ENCODE measurements around the gene GSTO2.

GSTO2 gene

DNA sequence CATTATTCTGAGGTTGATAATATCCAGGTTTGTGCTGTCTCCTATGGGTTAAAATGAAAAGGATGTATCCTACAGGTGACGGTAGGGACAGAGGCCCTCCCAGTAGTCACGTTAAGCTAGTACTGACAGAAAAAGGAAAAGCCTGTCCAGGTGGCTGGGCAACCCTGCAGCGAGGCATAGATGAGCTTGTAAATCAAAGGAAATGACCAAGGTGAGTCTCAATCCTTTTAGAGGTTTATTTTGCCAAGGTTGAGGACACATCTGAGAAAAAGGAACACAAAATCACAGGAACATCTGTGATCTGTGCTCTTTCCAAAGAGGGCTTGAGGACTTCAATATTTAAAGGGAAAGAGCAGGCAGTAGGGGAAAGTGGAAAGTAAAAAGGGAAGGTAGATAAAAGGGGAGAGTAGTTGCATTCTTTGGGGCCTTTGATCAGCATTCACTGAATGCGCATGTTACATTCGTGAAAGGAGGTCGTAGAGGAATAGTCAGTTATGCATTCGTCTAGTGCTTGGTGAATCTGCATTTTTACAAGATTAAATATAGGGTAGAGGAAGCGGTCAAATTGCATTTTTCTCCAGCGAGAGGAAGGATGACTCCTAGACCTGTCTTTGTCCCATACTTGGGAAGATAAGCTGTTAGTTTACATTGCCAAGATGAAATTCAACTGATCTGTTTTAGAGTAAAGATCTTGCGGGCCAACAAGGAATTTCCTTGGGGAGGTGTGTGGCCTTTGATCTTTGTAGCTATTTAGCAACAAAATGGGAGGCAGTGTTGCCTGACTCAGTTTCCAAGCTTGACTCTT, 15.2 kb upstream of the GSTO2 start:
- DNase-seq: no peak

DNA sequence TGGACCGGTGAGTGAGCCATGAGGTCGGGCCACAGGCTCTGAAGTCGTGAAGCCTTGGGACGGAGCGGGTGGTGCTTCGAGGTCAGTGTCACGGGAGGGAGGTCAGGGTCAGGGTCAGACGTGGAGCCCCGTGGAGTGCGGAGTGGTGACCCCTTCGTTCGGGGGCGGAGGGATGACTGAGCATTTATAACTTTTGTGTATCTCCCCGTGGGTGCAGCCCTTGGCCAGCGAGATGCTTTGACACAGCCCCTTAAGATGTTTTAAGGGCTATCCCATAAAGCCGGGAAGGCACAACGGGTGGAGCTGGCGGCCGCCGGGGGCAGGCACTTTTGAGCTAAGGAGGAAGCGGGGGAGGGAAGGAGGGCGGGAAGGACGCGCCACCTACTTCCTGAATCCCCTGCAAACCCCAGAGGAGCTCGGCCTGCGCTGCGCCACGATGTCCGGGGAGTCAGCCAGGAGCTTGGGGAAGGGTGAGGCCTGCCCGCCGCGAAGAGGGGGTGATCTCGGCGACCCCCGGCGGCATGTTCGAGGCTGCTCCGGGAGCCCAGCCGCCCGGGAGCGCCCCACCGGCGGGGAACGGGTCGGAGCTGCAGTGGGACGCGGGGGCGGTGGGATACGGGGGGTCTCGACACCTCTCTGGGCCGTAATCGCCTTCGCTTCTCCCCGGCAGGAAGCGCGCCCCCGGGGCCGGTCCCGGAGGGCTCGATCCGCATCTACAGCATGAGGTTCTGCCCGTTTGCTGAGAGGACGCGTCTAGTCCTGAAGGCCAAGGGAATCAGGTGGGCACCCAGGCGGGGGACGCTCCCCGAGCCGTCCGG, 14.3 kb upstream of the GSTO2 start, which contains the start of gene GSTO1:
Gene GSTO1, plus strand, starts transcription at position 400 of the 818 bp plus-strand sequence. Its CDS starts 37 bp downstream, at position 437.
- peak; percentile 54 to 63 for DNase-seq

DNA sequence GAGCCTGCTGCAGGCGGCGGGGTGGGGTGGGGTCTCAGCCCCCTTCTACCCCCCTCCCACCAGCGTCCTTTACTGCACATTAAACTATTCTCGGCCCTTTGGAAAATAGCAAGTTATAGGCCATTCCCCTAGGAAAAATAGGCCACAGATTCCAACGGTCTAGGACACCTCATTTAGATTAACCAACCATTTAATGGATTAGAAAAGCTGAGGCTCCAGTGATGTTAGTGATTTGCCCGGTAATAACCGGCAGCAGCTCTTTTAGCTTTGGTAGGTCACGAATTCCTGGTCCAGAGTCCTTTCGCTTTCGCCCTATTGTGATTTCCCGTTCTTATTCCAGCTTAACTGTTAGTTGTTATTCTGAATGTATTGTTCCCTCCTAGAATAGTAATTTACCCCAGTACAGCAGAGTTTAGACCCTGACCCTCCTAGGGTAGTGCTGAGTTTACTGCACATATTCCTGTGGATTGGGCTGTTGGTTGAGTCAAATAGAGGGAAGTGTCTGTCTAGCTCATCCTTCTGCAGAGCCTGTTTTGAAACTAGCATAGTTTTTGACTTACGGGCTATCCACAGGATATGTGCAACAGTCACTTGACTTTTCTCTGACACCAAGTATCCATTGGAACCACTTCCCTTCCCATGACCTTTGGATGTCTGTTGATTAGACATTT, 13.5 kb upstream of the GSTO2 start:
- DNase-seq: peak; percentile 17 to 81

DNA sequence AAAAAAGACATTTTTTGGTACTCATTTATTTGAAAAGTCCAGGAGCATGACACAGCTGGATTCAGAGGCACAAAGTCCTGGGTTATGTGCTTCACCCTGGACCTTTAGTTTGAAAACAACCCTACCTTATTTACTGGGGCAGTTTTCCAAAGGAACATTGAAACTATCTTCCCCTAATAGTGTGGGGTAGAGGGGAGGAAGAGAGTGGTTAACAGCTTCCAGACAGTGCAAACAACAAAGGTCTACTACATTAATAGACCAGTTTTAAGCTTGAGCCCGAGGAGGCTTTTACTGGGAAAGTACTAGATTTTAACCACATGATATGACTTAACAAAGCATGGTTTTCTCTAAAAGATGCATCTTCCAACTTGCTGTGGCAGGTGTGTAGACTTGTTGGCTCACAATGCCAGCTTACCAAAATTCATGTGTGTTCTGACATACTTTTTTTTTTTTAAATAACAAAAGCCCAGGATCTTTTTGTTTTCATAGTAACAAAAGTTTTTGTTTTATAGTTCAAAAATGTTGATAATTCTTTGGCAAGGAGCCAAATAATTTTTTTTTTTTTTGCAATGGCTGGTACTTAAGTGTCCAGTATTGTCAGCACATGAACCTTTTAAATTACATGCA, 12.5 kb upstream of the GSTO2 start:
- DNase-seq: no peak

DNA sequence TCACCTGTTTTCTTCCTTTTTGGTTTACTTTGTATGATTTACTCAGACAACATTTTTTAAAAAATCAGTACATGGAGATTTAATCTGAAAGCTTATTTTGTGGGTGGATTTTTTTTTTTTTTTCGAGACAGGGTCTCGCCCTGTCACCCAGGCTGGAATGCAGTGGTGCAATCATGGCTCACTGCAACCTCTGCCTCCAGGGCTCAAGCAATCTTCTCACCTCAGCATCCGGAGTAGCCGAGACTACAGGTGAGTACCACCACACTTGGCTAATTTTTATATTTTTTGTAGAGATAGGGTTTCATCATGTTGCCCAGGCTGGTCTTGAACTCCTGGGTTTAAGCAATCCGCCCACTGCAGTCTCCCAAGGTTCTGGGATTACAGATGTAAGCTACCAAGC, 11.7 kb upstream of the GSTO2 start:
- no peak for DNase-seq

DNA sequence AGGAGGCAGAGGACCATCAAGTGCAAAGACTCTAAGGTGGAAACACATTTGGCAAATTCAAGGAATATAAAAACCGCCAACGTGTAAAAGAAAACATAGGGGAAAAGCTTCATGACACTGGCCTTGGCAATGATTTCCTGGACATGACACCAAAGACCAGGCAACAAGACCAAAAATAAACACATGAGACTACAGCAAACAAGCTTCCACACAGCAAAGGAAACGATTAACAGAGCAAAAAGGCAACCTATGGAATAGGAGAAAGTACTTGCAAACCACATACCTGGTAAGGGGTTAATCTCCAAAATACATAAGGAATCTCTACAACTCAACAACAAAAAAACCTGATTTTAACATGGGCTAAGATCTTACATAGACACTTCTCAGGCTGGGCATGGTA, 10.8 kb upstream of the GSTO2 start:
- DNase-seq: no peak

DNA sequence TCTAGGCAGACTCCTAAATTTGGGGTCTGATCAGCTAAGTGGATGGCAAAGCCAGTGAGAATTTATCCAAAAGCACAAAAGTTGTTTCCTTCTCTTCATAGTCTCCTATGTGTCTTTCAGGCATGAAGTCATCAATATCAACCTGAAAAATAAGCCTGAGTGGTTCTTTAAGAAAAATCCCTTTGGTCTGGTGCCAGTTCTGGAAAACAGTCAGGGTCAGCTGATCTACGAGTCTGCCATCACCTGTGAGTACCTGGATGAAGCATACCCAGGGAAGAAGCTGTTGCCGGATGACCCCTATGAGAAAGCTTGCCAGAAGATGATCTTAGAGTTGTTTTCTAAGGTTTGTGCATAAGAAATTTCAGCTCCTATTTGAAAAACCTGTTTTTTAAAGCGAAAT, 9.5 kb upstream of the GSTO2 start:
- no peak for DNase-seq

DNA sequence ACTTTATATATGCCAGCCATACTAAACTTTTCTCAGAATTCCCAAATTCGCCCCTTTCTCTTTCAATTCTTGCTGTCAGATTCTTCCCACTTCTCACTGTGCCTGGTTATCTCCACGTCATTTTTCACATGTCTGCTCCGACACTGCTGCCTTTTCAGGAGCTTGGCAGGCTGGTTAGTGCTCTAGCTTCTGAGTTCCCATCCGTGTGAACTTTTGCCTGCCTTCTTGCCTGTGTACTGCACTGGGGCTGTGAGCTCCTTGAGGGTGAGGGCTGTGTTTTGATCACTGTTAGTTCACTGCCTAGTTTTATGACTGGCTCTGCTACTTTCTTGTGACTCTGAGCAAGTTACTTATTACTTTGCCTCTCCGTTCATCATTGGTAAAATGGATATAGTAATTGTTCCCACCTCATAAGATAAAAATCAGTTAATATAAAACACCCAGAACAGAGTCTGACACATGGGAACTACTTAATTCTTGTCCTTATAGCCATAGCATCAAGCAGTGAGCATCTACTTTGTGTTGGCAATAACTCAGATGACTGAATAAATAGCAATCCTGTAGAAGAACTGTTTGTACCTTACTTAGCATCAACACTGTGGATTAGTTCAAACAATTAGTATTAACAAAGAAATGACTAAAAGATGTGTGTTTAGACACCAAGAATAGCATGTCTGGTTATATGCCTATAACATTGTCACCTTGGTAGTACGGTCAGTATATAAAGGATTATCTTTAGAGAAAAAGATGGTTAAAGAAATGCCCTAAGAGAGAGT, 8.8 kb upstream of the GSTO2 start:
- no peak for DNase-seq

DNA sequence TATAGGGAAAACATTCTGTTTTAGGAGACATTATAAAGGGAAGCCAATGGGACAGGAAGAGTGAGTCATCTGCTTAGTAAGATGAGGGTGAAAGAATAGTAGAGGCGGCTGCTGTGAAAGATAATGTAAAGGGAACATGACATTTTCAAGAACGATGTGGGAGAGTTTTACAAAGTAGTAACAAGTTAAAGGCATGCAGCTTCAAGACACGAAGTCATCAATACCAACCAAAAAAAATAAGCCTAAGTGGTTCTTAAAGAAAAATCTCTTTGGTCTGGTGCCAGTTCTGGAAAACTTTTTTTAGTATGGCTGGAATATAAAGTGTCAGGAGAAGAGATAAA, 8.2 kb upstream of the GSTO2 start:
- DNase-seq: no peak

DNA sequence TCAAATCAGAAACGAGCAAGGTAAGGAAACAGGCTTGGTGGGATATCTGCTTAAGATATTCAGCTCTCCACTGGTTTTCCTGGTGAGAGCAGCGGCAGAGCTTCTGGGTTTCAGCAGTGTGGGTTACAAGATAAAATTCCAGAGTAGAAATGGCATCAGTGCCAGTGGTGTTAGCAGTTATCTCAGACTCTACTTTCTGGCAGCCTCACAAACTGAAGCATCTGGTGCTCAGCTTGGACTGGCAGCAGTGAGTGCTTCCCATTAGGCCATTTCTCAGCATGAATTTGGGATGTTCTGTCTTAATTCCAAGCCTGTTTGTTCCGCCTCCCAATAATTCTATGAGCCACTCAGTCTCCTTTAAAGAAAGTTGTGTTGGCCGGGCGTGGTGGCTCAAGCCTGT, 6.9 kb upstream of the GSTO2 start:
- DNase-seq: no peak

DNA sequence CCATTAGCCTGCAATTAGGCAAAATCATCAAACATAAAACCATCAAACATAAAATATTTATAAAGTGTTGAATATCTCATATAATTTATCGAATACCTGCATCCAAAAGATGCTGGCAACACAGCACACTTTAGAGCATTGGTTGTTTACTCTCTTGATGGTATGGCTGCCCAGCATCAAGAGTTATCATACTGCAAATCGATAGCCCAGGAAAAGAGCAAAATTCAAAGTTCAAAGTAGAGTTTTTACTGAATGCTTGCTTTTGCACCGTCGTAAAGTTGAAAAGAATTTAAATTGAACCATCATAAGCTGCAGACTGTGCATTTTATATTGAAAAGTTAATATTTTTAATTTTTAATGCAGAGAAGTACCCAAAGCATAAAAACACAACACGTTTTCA, 4.2 kb upstream of the GSTO2 start:
- no peak for DNase-seq

DNA sequence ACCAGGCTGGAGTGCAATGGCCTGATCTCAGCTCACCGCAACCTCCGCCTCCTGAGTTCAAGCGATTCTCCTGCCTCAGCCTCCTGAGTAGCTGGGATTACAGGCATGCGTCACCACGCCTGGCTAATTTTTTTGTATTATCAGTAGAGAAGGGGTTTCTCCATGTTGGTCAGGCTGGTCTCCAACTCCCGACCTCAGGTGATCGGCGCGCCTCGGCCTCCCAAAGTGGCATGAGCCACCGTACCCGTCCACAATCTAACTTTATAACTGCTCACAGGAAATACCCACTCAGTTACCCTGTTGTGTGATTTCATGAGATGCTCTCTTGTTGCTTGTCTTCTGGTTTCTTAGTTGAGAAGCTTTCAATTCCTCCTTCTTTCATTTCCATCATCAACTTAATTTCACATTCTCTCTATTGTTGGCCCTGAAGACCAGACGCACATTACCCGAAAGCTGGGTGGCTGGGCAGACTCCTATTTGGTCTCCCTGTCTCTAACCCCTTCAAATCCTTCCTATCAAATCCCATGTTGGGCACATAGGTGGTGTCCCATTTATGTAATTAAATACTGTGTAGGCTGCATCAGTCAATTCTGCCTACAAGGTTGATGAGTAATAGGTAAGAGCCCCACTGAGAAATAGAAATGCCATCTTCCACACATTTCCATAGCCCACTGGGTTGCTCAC, 1.1 kb upstream of the GSTO2 start:
- DNase-seq: no peak

DNA sequence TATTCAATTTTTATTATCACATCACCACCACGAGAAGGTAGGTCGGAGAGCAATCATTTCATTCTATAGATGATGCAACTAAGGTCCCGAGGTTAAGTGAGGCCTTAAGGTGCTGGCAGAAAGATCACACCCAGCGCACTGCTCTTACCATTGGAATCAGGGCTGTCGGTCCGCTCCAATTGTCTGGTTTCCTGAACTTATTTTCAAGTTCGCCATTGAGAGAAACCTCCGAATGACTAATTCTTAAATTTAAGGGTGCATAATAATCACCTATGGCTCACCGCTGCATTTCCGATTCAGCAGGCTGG, 625 bp upstream of the GSTO2 start:
- DNase-seq: no peak

DNA sequence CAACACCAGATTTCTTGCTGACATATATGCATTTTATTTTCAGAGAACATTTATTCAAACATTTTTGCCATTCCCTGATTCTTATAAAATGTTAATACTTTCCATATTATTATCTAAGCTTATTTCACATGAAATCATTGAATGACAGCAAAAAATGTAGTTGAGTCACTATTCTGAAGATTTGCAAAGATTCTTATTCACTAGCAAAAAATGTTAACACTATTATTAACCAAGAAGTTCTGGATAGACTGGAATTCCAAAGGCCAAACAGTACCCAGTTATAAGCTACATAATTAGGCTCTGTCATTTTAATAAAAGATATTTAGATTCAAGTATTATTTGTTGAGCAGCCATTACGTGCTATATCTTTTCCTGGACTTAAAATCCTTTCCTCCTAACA, 4.3 kb downstream of the GSTO2 start:
- DNase-seq: no peak

DNA sequence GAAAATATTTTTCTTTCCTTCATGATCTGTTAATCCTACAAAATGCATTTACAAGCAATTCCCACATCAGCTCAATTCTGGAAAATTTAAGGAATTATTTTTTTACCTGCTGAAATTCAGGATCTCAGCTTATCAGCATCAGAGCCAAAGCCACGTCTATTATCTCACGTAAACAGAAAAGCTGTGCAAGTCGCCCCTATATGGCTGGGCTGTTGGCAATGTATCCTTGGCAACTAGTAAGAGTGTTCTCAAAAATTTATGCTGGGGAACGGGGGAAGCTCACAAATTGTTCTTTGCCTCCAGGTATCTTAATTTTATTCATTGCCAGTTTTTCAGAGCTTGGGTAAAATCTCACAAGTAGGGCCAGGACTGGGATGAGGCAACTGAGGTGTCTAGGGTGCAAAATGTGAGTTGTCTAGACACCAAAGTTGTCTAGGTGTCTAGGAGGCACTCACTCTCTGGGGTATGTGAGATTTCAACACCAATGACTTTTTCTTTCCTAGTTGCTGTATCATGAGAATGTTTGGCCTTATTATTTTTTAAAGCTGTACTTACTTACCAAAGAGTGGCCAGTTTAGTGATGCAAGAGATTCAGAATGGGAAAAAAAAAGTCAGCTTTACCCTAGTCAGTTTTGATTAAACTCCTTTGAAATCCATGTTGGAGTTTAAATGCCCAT, 5.1 kb downstream of the GSTO2 start:
- no peak for DNase-seq

DNA sequence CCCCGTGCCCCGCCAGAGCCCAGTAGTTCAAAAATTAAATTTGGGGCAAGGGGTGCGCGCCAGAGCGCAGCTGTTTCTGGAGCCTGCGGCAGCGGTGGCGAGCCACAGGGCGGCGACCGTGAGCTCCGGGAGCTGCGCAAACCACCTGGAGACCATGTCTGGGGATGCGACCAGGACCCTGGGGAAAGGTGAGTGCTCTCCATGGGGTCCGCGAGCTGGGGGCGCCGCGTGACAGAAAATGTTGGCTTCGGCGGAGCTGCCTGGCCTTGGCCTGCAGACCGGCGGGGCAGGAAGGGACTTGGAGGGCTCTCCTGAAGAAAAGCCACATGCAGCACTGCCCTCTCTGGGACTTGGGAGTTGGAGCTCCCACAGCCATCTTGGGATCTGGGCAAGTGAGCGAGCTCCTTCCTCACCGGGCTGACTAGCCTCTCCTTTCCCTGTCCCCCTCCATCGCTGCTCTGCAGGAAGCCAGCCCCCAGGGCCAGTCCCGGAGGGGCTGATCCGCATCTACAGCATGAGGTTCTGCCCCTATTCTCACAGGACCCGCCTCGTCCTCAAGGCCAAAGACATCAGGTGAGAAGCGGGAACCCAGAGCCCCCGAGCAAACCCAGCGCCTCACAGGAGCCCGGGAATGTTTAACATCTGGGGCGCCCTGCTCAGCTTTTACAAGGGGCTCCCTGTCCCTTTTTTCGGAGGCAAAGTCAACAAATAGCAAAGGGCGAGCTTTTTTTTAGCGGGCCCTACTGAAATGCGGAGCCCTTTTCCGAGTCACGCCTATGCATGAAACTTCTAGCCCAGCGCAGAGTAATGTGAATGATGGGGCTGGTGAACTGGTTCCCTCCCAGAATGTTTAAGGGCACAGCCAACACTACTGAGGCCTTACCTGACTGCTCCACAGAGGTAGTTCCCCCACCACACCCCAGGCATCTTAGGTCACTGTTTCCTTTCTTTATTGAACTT, 6.1 kb downstream of the GSTO2 start:
- DNase-seq: peak in 1 of 2 donors; percentile 71

DNA sequence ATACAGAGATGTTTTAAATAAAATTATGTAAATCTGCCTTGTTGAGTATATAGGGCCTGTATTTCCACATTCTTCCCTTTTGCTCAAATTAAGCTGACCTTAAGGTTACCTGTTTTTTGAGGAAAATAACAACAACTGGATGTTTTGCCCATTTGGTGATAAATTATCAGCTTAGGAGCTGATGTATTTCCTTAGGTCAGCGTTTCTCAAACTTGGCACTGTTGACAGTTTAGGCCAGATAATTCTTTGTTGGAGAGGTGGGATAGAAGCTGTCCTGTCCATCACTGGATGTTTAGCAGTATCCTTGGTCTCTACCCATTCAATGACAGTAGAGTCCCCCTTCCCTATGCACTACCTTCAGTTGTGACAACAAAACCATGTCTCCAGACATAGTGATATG, 7.2 kb downstream of the GSTO2 start:
- no peak for DNase-seq

DNA sequence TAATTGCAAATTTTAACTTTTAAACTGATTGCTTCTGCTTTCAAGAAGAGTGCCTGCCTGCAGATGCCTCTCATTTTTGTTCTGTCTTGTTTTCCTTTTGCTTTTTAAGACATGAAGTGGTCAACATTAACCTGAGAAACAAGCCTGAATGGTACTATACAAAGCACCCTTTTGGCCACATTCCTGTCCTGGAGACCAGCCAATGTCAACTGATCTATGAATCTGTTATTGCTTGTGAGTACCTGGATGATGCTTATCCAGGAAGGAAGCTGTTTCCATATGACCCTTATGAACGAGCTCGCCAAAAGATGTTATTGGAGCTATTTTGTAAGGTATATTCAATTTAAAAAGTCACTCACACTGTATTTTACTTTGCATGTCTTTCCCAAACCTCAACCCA, 8.8 kb downstream of the GSTO2 start:
- DNase-seq: no peak

DNA sequence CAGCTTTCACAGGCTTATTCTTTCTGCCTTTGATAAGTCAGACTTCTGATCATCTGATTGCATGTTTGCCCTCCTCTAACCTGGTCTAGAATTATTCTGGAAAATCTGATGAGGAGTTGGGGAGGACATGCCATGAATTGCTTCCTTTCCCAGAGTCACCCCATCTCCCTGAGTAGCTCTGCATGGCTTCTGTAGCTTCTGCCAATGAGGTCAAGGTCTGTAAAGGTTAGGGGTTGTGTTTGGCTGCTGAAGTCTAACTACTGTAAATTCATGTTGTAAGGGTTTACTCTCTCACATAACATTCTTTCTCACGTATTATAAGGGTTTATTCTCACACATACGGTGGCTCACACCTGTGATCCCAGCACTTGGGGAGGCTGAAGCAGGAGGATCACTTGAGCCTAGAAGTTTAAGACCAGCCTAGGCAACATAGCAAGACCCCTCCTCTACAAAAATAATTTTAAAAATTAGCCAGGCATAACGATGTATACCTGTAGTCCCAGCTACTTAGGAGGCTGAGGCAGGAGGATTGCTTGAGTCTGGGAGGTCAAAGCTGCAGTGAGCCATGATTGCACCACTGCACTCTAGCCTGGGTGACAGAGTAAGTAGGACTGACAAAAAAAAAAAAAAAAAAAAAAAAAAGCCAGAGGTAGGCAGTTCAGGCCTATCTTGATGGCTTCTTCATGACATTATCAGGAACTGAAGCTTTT, 10.7 kb downstream of the GSTO2 start:
- DNase-seq: no peak

DNA sequence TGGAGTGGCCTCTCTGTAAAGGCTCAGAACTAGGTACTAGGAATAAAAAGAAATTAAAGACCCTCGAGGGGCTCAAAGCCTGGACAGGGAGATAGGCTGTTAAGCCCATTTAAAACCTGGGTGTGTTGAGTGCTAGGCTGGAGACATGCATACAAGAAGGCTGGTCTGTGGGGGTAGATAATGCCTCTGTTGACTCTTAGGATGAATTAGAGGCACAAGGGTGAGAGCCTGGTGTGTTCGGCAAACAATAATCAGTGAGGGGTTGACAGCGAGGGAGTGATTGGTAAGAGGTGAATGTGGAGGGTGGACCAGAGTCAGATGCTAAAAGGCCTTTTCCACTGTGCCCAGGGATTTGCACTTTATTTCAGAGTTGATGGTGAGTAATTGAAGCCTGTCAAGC, 12.7 kb downstream of the GSTO2 start:
- no peak for DNase-seq
